Activated CD8-positive, alpha-beta memory T cell treated with anti-CD3 and anti-CD28 coated beads, Interleukin-2, amount 50 U/mL, for 1 hour (primary cell): ENCODE data around the gene SLC34A2.

ENCODE experiments used
- DNase-seq: peaks from one replicate; pipeline ENCODE4 v3.0.0-alpha.2; 2020; ENCODE audit errors: extremely low read depth

SLC34A2 gene

GRCh38 chr4:25662306-25662705 lies 6.7 kb downstream of the SLC34A2 start:
- no peak for DNase-seq

- DNase-seq, result no peak
These were observed 8.1 kb downstream of the SLC34A2 start for GRCh38 chr4:25663781-25664180.

DNA sequence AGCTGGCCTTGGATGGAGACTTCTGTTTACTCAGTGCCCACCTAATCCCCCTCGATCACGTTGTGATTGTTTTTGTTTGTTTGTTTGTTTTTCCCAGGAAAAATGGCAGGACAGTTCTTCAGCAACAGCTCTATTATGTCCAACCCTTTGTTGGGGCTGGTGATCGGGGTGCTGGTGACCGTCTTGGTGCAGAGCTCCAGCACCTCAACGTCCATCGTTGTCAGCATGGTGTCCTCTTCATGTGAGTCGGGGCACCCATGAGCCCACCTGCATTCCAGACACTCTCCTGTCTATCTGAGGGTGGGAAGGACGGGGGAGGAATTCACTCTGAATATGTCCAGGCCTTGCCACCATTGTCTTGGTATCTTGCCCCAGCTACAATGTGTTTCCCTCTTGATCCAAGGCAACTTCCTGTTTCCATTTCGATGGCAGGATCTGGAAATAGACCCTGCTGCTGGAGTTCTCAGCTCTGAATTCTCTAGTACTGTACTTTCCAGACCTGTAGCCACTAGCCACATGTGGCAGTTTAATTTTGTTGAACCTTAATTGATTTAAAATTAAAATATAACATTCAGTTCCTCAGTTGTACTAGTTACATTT lies 10.5 kb downstream of the SLC34A2 start:
- DNase-seq, result no peak

- no peak for DNase-seq
These were observed 12.4 kb downstream of the SLC34A2 start for GRCh38 chr4:25667931-25668557.

DNA sequence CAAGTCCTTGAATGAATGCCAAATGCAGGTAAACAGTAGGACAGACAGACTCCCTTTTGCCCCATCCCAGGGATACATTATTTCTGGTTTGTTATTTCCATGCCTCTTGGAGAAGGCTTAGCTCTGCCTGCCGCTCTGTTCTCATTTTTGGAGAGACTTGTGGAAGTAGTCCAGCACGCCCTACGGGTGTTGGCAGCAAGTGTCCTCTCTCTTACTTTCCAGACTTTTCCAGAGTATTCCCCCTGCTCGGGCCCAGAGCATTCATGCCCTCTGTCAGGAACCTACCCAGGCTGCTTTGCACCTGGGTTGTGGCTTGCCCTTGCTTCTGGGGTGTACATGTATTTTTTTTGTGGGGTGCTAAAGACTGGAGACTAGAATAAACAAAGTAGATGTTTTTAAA lies 15.3 kb downstream of the SLC34A2 start:
- DNase-seq, result no peak

DNA sequence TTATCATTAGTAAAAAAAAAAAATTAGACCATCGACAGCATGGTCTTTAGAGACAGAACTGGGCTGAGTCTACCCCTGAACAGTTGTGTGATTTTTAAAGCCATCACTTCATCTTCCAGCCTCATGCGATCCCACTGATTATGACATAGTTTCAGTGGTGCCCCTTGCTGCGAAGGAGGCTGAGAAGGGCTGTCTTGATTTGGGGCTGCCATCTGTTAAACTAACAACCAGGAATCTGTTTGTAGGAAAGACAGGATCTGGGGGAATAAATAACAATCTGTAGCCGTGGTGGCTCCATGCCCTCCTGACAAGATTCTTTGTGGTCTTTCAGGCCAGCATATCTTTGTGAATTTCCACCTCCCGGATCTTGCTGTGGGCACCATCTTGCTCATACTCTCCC lies 17.1 kb downstream of the SLC34A2 start:
- no peak for DNase-seq

GRCh38 chr4:25674386-25674785 lies 18.7 kb downstream of the SLC34A2 start:
- no peak for DNase-seq

DNA sequence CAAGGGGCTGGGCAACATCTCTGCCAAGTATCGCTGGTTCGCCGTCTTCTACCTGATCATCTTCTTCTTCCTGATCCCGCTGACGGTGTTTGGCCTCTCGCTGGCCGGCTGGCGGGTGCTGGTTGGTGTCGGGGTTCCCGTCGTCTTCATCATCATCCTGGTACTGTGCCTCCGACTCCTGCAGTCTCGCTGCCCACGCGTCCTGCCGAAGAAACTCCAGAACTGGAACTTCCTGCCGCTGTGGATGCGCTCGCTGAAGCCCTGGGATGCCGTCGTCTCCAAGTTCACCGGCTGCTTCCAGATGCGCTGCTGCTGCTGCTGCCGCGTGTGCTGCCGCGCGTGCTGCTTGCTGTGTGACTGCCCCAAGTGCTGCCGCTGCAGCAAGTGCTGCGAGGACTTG lies 20.6 kb downstream of the SLC34A2 start:
- DNase-seq, result no peak

DNA sequence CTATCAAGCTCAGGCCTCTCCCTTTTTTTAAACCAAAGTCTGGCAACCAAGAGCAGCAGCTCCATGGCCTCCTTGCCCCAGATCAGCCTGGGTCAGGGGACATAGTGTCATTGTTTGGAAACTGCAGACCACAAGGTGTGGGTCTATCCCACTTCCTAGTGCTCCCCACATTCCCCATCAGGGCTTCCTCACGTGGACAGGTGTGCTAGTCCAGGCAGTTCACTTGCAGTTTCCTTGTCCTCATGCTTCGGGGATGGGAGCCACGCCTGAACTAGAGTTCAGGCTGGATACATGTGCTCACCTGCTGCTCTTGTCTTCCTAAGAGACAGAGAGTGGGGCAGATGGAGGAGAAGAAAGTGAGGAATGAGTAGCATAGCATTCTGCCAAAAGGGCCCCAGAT lies 21.5 kb downstream of the SLC34A2 start:
- no peak for DNase-seq

- no peak for DNase-seq
These were observed 22.3 kb downstream of the SLC34A2 start for GRCh38 chr4:25677943-25678342.

GRCh38 chr4:25687773-25688172 lies 32.1 kb downstream of the SLC34A2 start:
- DNase-seq, result no peak

- DNase-seq, result no peak
These were observed 38.8 kb downstream of the SLC34A2 start for GRCh38 chr4:25694466-25694865.

DNA sequence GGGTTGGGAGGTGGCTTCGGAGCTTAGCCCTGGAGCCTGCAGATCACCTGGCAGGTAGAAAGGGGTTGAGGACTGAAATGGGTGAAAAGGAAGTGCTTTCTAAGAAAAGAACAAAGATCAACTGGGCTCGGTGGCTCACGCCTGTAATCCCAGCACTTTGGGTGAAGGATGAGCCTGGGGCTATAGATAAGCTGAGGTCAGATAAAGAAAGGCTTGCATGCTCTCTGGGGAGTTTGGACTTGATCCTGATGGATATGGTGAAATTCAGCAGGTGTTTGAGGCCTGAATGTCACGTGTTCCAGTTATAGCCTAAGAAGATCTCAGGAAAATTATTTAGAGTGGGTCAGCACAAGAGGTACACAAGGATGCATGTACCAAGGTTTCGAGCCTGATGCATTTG lies 40.8 kb downstream of the SLC34A2 start:
- DNase-seq, result no peak

GRCh38 chr4:25697516-25697915 lies 41.9 kb downstream of the SLC34A2 start:
- no peak for DNase-seq

DNA sequence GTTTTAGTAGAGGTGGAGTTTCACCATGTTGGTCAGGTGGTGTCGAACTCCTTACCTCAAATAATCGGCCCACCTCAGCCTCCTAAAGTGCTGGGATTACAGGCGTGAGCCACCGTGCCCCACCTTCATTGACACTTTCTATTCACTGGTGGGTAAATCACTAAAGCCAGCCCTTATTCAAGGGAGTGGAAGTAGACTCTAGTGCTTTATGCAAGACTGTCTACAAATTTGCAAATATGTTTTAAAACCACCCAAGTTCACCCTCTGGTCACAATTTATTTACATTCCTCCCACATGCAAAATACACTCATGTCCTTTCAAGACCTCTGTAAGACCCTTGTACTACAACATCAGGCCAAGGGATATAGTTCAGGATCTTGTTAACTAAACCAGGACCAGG lies 45.0 kb downstream of the SLC34A2 start:
- DNase-seq, result no peak

GRCh38 chr4:25702848-25703247 lies 47.2 kb downstream of the SLC34A2 start:
- no peak for DNase-seq

GRCh38 chr4:25703731-25704388 lies 48.2 kb downstream of the SLC34A2 start:
- DNase-seq, result no peak

DNA sequence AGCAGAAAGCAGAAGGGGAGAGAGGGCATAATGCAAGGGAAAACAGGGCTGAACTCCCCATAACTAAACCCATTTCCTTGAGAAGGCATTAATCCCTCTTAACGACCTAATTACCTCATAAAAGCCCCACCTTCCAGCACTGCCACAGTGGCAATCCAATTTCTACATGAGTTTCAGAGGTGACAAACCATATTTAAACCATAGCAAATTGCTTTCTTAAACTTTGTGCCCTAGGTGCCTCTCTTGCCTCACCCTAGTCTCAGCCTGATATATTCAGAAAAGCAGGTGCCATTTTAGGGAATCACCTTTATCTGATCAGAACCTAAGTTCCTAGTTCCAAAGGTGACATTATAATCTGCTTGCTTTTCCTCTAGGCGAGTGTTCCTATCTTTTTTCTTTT lies 48.9 kb downstream of the SLC34A2 start:
- DNase-seq, result no peak

DNA sequence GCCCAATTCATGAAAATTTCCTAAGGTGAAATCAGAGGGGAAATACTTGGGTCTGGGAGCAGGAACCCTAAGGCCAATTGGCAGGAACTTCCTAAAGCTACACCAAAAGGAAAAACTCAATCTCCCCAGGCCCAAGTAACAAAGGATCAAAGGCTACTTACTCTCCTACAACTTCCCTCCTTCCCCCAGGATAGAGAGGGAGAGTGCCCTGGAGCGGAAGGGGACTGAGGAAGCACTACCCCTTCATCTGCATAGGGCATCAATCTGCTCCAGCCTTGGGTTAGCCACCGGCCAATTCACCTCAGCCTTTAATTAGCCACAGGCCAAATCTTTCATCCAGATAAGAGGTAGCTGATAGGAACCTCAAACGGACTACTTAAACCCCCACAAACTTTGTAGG lies 55.0 kb downstream of the SLC34A2 start:
- DNase-seq, result no peak

DNA sequence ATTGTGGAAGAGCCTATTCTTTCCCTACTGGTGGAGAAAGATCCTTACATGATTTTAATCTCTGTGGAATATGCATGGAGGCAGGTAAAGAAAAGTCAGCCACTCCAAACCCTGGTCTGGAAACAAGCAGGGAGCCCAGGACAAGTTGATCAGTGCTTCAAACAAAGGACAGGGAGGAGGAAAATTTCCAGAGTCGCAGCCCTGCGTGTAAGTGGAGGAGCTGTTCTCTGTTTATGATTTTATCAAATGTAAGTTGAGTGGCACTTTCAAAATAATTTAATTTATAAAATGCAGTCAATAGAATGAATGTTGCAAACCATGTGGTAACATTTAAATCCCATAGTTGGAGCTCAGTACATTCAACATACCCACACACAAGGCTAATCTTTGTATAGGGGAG lies 57.0 kb downstream of the SLC34A2 start:
- no peak for DNase-seq

DNA sequence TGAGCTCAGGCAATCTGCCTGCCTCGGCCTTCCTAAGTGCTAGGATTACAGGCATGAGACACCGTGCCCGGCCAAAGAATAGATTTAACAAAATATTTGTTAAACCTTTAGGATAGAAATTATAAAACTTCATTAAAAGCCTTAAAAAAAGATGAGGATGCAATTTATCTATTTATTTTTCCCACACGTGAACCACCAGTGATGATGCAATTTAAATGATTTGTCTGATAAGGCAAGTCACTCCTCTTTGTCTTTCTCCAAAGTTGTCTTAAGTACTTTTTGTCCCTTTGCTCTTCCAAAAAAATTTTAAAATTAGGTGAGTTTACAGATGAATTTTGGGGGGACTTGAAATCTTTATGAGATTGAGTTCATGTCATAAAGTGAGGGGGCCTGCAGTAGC lies 58.2 kb downstream of the SLC34A2 start:
- no peak for DNase-seq

DNA sequence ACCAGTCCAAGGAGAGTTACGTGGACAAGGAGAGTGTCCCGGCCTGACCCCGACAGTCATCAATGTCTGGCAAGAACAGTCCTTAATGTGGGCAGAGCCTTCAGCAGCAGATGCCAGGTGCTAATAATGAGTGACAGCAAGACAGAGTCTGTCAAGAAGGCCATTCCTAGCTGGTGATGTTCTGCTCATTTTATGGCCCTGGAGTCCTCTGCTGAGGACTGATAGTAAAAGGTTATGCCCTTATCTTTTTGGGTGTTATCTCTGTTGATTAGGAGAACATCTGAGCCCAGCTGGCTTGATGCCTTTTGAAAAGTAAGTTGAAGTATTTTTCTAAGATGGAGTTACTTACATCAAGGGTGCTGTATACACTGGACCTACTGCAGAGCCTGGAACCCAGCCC lies 67.3 kb downstream of the SLC34A2 start:
- no peak for DNase-seq

- DNase-seq, result no peak
These were observed 67.8 kb downstream of the SLC34A2 start for GRCh38 chr4:25723409-25723808.

GRCh38 chr4:25725870-25726269 lies 70.2 kb downstream of the SLC34A2 start:
- no peak for DNase-seq
